NOMO-1 treated with DMSO at 0.1 percent for 48 hours (cell line): ENCODE measurements around the gene RAPGEF2.
"Not testable (repeated sequence)": the region's sequence is repeated elsewhere in the genome, so short reads cannot be mapped to it uniquely, and the experiment has no call there.

ENCODE experiments used
- DNase-seq: peaks from one replicate; lab custom pipeline; 2025; ENCODE audit not compliant: unreplicated experiment; lab: John Stamatoyannopoulos, UW

Gene RAPGEF2

GRCh38 chr4:159102622-159103383, at the start of gene RAPGEF2:
Gene RAPGEF2 (plus strand): TSS chr4:159103079. CDS start chr4:159104163, 1,084 bp downstream.
- DNase-seq, result peak; percentile 91

GRCh38 chr4:159055833-159056232, 47.0 kb upstream of the RAPGEF2 start:
- no peak for DNase-seq

- no peak for DNase-seq
Measured at GRCh38 chr4:159060161-159060560, 42.7 kb upstream of the RAPGEF2 start.

- DNase-seq, result no peak
Measured at GRCh38 chr4:159062381-159062780, 40.5 kb upstream of the RAPGEF2 start.

GRCh38 chr4:159065513-159066240, 37.2 kb upstream of the RAPGEF2 start:
- no peak for DNase-seq

- not testable (repeated sequence) for DNase-seq
Measured at GRCh38 chr4:159068139-159068538, 34.7 kb upstream of the RAPGEF2 start.

GRCh38 chr4:159069922-159070321, 33.0 kb upstream of the RAPGEF2 start:
- no peak for DNase-seq

GRCh38 chr4:159070742-159071141, 32.1 kb upstream of the RAPGEF2 start:
- no peak for DNase-seq

- DNase-seq, result no peak
Measured at GRCh38 chr4:159071178-159071968, 31.5 kb upstream of the RAPGEF2 start.

GRCh38 chr4:159071969-159072765, 30.7 kb upstream of the RAPGEF2 start:
- DNase-seq, result no peak

GRCh38 chr4:159075531-159075932, 27.3 kb upstream of the RAPGEF2 start:
- DNase-seq, result no peak

GRCh38 chr4:159077018-159077417, 25.9 kb upstream of the RAPGEF2 start:
- DNase-seq, result not testable (repeated sequence)

- peak; percentile 21 for DNase-seq
Measured at GRCh38 chr4:159077702-159078495, 25.0 kb upstream of the RAPGEF2 start.

GRCh38 chr4:159079074-159079473, 23.8 kb upstream of the RAPGEF2 start:
- no peak for DNase-seq

- DNase-seq, result no peak
Measured at GRCh38 chr4:159086606-159087005, 16.3 kb upstream of the RAPGEF2 start.

- no peak for DNase-seq
Measured at GRCh38 chr4:159090255-159090654, 12.6 kb upstream of the RAPGEF2 start.

GRCh38 chr4:159094156-159094555, 8.7 kb upstream of the RAPGEF2 start:
- not testable (repeated sequence) for DNase-seq

GRCh38 chr4:159096434-159096833, 6.4 kb upstream of the RAPGEF2 start:
- DNase-seq, result no peak

- no peak for DNase-seq
Measured at GRCh38 chr4:159097144-159097543, 5.7 kb upstream of the RAPGEF2 start.

GRCh38 chr4:159097785-159098184, 5.1 kb upstream of the RAPGEF2 start:
- no peak for DNase-seq
